ENCODE measurements around the gene ACVR1.

Gene ACVR1

DNA sequence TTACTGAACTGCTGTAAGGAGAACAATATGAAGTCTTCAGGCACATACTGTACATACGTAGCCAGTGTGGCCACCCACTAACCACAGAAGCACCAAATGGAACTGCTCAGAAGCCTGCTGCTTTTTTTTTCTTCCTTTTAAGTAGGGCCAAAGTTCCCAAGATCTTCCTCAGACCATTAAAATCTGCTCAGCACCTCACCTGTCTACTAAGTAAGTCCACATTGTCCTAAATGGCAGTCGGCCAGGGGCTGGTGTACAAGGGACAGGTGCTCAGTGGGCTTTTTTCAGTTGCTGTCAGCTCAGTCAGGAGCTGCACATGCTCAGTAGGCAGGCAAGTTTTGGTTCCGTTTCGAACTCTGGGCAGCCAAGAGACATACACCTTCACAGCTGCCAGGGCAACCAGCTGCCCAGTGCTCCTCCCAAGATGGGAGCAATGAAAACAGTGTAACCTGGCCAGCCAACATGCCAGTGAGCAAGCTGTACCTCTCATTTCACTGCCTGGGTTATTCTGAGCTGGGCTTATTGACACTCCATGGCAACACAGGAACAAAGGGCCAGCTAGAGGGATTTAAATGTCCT, 86.1 kb downstream of the ACVR1 start:
- Histone ChIP-seq H3K36me3 (ENCODE audit: insufficient read depth, low read length) (no peaks in the 10 kb centered on the region), H3K27ac (ENCODE audit: low read length) (no peak overlapping the region), H3K9ac (ENCODE audit: low read depth, low read length) (no peak overlapping the region), H2AFZ (ENCODE audit: low read depth, low read length) (no peak overlapping the region), H3K27me3 (ENCODE audit: insufficient read depth, low read length, poor library complexity) (no peaks in the 10 kb centered on the region), H3K4me2 (ENCODE audit: insufficient read depth, low read length) (no peak overlapping the region), H3K4me1 (ENCODE audit: insufficient read depth, low read length) (no peaks in the 10 kb centered on the region), H3K9me3 (ENCODE audit: insufficient read depth, low read length, severe bottlenecking) (no peaks in the 10 kb centered on the region), H3K4me3 (ENCODE audit: low read depth in 1 of 2, low read length in 2 of 2) (no peak overlapping the region), H3K79me2 (ENCODE audit: insufficient read depth, low read length) (no peaks in the 10 kb centered on the region), H4K20me1 (ENCODE audit: insufficient read depth, low read length) (no peaks in the 10 kb centered on the region)
- ATAC-seq (ENCODE audit: insufficient read depth, low read depth): peak; percentile 48
- no peak for DNase-seq
- TF ChIP-seq, protein P1, sequence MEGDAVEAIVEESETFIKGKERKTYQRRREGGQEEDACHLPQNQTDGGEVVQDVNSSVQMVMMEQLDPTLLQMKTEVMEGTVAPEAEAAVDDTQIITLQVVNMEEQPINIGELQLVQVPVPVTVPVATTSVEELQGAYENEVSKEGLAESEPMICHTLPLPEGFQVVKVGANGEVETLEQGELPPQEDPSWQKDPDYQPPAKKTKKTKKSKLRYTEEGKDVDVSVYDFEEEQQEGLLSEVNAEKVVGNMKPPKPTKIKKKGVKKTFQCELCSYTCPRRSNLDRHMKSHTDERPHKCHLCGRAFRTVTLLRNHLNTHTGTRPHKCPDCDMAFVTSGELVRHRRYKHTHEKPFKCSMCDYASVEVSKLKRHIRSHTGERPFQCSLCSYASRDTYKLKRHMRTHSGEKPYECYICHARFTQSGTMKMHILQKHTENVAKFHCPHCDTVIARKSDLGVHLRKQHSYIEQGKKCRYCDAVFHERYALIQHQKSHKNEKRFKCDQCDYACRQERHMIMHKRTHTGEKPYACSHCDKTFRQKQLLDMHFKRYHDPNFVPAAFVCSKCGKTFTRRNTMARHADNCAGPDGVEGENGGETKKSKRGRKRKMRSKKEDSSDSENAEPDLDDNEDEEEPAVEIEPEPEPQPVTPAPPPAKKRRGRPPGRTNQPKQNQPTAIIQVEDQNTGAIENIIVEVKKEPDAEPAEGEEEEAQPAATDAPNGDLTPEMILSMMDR (IDR thresholded peaks at IDR 0.05; ENCODE audit: borderline replicate concordance, extremely low read depth, low read length, poor library complexity, severe bottlenecking): no peak
- TF ChIP-seq EZH2 (IDR thresholded peaks at IDR 0.05; ENCODE audit: borderline replicate concordance, low read depth, low read length, severe bottlenecking): no peak

DNA sequence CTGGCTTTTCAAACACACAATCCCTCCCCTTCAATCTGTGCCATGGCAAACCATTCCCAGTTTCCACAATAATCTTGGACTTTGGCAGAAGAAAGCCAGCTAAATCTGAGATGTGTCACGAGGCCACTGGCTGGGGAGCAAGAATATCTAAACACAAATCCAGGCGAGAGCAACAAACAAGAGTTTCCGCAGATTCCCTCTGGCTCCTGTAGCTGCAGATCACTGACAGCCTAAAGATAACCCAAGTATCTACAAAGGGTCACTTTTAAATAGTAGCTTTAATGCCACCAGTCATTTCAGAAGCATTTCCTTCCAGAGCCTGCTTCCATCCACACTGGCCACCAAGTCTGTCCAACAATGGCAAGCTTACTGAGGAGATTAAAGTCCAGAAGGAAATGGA, 86.9 kb downstream of the ACVR1 start:
- H3K79me2 ChIP-seq (ENCODE audit: insufficient read depth, low read length): no peaks in the 10 kb centered on the region
- H3K4me1 ChIP-seq (ENCODE audit: insufficient read depth, low read length): no peaks in the 10 kb centered on the region
- H3K9ac ChIP-seq (ENCODE audit: low read depth, low read length): no peak overlapping the region
- no peak overlapping the region for H2AFZ ChIP-seq (ENCODE audit: low read depth, low read length)
- no peak for DNase-seq
- H3K27me3 ChIP-seq (ENCODE audit: insufficient read depth, low read length, poor library complexity): no peaks in the 10 kb centered on the region
- H4K20me1 ChIP-seq (ENCODE audit: insufficient read depth, low read length): no peaks in the 10 kb centered on the region
- H3K4me2 ChIP-seq (ENCODE audit: insufficient read depth, low read length): no peak overlapping the region
- no peaks in the 10 kb centered on the region for H3K9me3 ChIP-seq (ENCODE audit: insufficient read depth, low read length, severe bottlenecking)
- no peak overlapping the region for H3K27ac ChIP-seq (ENCODE audit: low read length)
- no peak for ATAC-seq (ENCODE audit: insufficient read depth, low read depth)
- H3K36me3 ChIP-seq (ENCODE audit: insufficient read depth, low read length): no peaks in the 10 kb centered on the region
- no peak for TF ChIP-seq EZH2 (IDR thresholded peaks at IDR 0.05; ENCODE audit: borderline replicate concordance, low read depth, low read length, severe bottlenecking)
- TF ChIP-seq, protein P1 (IDR thresholded peaks at IDR 0.05; ENCODE audit: borderline replicate concordance, extremely low read depth, low read length, poor library complexity, severe bottlenecking): no peak
- H3K4me3 ChIP-seq (ENCODE audit: low read depth in 1 of 2, low read length in 2 of 2): no peak overlapping the region

DNA sequence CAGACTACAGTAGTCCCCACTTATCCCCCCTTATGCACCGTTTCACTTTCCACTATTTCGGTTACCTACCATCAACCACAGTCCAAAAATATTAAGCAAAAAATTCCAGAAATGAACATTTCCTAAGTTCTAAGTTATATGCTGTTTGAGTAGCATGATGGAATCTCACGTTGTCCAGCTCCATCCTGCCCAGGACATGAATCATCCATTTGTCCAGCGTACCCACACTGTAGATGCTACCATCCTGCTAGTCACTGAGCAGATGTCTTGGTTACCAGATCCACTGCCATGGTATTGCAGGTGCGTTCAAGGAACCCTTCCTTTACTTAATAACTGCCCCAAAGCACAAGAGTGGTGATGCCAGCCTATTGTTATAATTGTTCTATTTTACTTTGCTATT, 87.9 kb downstream of the ACVR1 start:
- Histone ChIP-seq H3K4me2 (ENCODE audit: insufficient read depth, low read length) (no peak overlapping the region), H3K9me3 (ENCODE audit: insufficient read depth, low read length, severe bottlenecking) (no peaks in the 10 kb centered on the region), H3K4me3 (ENCODE audit: low read depth in 1 of 2, low read length in 2 of 2) (no peak overlapping the region), H3K36me3 (ENCODE audit: insufficient read depth, low read length) (no peaks in the 10 kb centered on the region), H3K27me3 (ENCODE audit: insufficient read depth, low read length, poor library complexity) (no peaks in the 10 kb centered on the region), H2AFZ (ENCODE audit: low read depth, low read length) (no peak overlapping the region), H3K79me2 (ENCODE audit: insufficient read depth, low read length) (no peaks in the 10 kb centered on the region), H3K9ac (ENCODE audit: low read depth, low read length) (no peak overlapping the region), H4K20me1 (ENCODE audit: insufficient read depth, low read length) (no peaks in the 10 kb centered on the region), H3K4me1 (ENCODE audit: insufficient read depth, low read length) (no peaks in the 10 kb centered on the region), H3K27ac (ENCODE audit: low read length) (no peak overlapping the region)
- no peak for TF ChIP-seq EZH2 (IDR thresholded peaks at IDR 0.05; ENCODE audit: borderline replicate concordance, low read depth, low read length, severe bottlenecking)
- TF ChIP-seq, protein P1 (IDR thresholded peaks at IDR 0.05; ENCODE audit: borderline replicate concordance, extremely low read depth, low read length, poor library complexity, severe bottlenecking): no peak
- no peak for ATAC-seq (ENCODE audit: insufficient read depth, low read depth)
- DNase-seq: no peak
